Glutamatergic neuron (in vitro differentiated cells): ENCODE data around the gene EN1. TPM values are rescaled to one million over a fixed set of nuclear protein-coding genes. Genes with fewer than 3 reads are reported as not detected.

ENCODE experiments used
- DNase-seq: peaks from one replicate; pipeline ENCODE4 v3.0.0; 2022
- H3K27ac Mint-ChIP-seq: one replicate; pipeline ENCODE4 v1.8.0; 2020; ENCODE audit warnings: mild to moderate bottlenecking, mixed read lengths, inconsistent platforms; ENCODE audit not compliant: unreplicated experiment
- H3K27me3 Mint-ChIP-seq: one replicate; pipeline ENCODE4 v1.8.0; 2020; ENCODE audit warnings: mild to moderate bottlenecking, moderate library complexity, mixed read lengths, inconsistent platforms; ENCODE audit not compliant: unreplicated experiment
- H3K36me3 Mint-ChIP-seq: one replicate; pipeline ENCODE4 v1.8.0; 2020; ENCODE audit warnings: mild to moderate bottlenecking, mixed read lengths, inconsistent platforms; ENCODE audit not compliant: unreplicated experiment
- H3K4me1 Mint-ChIP-seq: one replicate; pipeline ENCODE4 v1.8.0; 2020; ENCODE audit warnings: mild to moderate bottlenecking, low read depth, mixed read lengths, inconsistent platforms; ENCODE audit not compliant: unreplicated experiment
- H3K4me3 Mint-ChIP-seq: one replicate; pipeline ENCODE4 v1.8.0; 2020; ENCODE audit warnings: mild to moderate bottlenecking, mixed read lengths, inconsistent platforms; ENCODE audit not compliant: unreplicated experiment
- H3K9me3 Mint-ChIP-seq: one replicate; pipeline ENCODE4 v1.8.0; 2020; ENCODE audit warnings: mild to moderate bottlenecking, moderate library complexity, mixed read lengths, inconsistent platforms; ENCODE audit not compliant: unreplicated experiment
- total RNA-seq: library from RNA; stranded (reverse); fragmentation: NEBNext Ultra II Directional; extraction: Animal tissue kit (Norgen Biotek cat#: 25700); gene quantifications from one replicate; pipeline ENCODE4 v1.2.1, GENCODE V29; 2021; ENCODE audit not compliant: unreplicated experiment
- TF ChIP-seq, protein P1 (sequence below): fragments of 200-600 bp; sonication (generic); IDR thresholded peaks from one replicate; pipeline ENCODE4 v1.5.0; 2021; ENCODE audit not compliant: partially characterized antibody, unreplicated experiment

Gene EN1
- total RNA-seq, 1 donor from 2014 or later: 0.39 TPM

DNA sequence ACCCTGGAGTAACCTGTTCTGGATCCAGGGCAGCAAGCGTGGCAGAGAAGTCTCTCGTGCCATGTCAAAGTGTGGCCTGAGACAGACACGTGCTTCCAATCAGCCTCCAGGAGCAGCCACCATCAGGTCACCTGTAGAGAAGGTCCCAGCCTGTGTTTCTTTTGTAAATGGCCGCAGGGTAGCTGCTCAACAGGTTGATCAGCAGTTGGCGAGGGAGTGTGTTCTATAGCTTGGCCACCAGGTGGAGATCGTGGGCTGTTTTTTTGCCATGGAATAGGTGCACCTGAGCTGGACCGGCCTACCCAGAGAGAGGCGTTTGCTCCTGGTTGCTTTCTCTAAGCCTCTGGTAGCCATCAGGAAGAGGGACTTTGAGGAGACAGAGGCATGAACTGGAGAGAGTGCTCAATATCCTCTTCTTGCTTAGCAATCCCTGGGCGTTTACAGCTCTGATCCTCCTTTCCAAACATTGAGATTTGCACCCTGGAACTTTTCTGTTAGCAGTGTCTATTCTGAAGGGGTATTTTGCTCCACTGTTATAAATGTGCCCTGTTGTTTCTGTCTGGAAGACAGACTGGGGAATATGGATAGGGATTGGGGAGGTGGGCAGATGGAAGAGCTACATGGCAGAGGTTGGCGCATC, 34.2 kb upstream of the EN1 start:
- Mint-ChIP-seq H3K36me3 (no peaks in the 10 kb centered on the region), H3K27me3 (no peaks in the 10 kb centered on the region), H3K4me1 (no peaks in the 10 kb centered on the region), H3K9me3 (no peaks in the 10 kb centered on the region), H3K4me3 (no peak overlapping the region), H3K27ac (no peak overlapping the region)
- DNase-seq: peak; percentile 71
- TF ChIP-seq, protein P1, sequence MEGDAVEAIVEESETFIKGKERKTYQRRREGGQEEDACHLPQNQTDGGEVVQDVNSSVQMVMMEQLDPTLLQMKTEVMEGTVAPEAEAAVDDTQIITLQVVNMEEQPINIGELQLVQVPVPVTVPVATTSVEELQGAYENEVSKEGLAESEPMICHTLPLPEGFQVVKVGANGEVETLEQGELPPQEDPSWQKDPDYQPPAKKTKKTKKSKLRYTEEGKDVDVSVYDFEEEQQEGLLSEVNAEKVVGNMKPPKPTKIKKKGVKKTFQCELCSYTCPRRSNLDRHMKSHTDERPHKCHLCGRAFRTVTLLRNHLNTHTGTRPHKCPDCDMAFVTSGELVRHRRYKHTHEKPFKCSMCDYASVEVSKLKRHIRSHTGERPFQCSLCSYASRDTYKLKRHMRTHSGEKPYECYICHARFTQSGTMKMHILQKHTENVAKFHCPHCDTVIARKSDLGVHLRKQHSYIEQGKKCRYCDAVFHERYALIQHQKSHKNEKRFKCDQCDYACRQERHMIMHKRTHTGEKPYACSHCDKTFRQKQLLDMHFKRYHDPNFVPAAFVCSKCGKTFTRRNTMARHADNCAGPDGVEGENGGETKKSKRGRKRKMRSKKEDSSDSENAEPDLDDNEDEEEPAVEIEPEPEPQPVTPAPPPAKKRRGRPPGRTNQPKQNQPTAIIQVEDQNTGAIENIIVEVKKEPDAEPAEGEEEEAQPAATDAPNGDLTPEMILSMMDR: peak; percentile 95

DNA sequence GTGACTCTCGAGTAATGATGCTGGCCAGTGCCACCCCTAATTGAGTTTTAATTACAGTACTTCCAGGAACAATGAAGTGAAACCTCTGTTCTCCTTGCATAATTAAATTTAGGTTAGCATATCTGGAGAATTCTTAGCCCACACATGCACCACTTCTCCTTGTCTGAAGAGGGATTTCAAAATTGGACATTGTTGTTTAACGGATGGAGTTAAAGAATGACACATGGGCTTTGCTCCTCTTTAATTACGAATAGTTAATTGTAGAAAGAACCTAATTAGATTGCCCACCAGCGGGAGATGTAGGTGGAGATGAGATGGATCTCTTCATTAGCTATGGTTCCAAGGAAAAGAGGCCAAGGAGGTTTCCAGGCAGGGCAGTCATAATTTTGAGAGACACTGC, 33.1 kb upstream of the EN1 start:
- TF ChIP-seq, protein P1: no peak
- Mint-ChIP-seq H3K9me3 (no peaks in the 10 kb centered on the region), H3K4me3 (no peak overlapping the region), H3K27ac (no peak overlapping the region), H3K36me3 (no peaks in the 10 kb centered on the region), H3K4me1 (no peaks in the 10 kb centered on the region), H3K27me3 (peaks cover 3% of the 10 kb centered on the region)
- DNase-seq: no peak

DNA sequence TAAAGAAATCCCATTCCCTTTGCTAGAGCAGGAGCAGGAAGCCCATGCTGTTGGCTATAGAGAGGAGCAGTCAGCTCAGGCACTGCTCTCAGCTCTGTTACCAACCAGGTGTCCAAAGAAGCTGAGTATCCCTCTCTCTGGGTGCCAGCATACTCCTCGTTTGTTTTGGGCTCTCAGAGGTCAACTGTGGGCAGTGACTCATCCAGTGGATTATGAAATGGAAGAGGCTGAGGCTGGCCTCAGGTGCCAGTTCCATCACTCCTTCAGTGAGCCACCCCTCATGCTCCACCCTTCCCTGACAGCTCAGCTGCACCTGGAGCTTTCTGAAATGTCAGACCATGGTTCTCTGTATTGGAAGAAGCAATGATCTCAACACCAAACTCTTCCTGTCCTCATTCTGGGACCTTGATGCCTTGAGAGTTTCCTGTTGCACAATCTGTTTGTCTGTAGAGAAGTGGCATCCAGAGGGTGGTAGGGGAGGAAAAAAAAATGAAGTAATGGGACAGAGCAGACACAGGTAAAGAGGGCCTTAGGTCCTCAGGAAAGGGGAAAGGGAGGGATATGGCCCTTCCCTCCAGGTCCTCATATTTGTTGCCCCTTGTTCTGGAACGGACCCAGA, 31.2 kb upstream of the EN1 start:
- Mint-ChIP-seq H3K4me3 (no peak overlapping the region), H3K9me3 (no peaks in the 10 kb centered on the region), H3K4me1 (no peaks in the 10 kb centered on the region), H3K36me3 (no peaks in the 10 kb centered on the region), H3K27ac (no peak overlapping the region), H3K27me3 (peaks cover 3% of the 10 kb centered on the region)
- TF ChIP-seq, protein P1: no peak
- no peak for DNase-seq

DNA sequence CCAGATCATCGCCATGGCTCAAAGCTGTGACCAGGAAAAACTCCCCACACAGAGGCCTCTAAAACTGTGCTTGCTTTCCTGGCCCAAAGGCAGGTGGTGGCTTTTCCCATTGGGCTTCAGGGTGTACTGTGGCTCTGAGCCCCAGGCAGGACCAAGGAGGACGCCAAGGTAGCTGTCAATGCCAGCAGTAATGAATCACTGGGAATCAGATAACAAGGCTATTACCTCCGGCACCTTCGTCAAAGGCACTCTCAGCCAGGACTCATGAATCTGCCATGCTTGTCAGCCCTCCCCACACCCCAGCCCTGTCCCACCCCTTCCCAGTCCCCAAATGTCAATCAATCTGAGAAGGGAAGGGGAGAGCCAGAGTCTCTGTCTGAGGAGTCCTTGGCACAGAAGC, 27.9 kb upstream of the EN1 start:
- peaks cover 3% of the 10 kb centered on the region for H3K27me3 Mint-ChIP-seq
- DNase-seq: no peak

DNA sequence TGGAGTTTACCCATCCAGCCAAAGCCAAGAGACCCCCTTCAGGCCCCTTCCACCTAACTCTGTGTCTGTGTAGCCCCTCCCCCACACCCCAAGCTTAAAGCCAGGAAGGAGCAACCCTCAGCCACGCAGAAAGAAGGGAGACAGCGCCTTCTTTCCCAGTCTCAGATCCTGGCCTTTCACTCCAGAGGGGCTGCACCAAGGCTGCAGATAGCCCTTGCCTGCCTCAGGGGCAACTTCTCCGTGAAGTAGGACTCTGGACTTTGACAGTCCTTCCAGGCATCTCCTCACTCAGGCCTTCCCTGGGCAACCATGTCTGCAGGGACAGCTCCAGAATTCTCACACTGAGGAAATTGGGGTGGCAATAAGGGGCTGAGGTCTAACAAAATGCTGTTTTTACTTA, 26.9 kb upstream of the EN1 start:
- Mint-ChIP-seq H3K27me3 (peaks cover 3% of the 10 kb centered on the region), H3K36me3 (no peaks in the 10 kb centered on the region), H3K9me3 (no peaks in the 10 kb centered on the region), H3K27ac (no peak overlapping the region), H3K4me3 (no peak overlapping the region), H3K4me1 (no peaks in the 10 kb centered on the region)
- TF ChIP-seq, protein P1: no peak
- no peak for DNase-seq

More for the DNA sequence above, 27.9 kb upstream of the EN1 start:
- Mint-ChIP-seq H3K4me3 (no peak overlapping the region), H3K27ac (no peak overlapping the region), H3K9me3 (no peaks in the 10 kb centered on the region), H3K4me1 (no peaks in the 10 kb centered on the region), H3K36me3 (no peaks in the 10 kb centered on the region)
- TF ChIP-seq, protein P1: no peak
